MV-4-11 (cell line): ENCODE data around the gene CCDC188.
A peak's percentile ranks its signal among the peaks of the same experiment; 100 is the strongest.

Experiments
- DNase-seq: peaks from one replicate; lab custom pipeline; 2025; lab: John Stamatoyannopoulos, UW

The CCDC188 gene

GRCh38 chr22:20184501-20185165 is 33.8 kb upstream of the CCDC188 start:
- no peak for DNase-seq

GRCh38 chr22:20183823-20184222 is 33.0 kb upstream of the CCDC188 start:
- no peak for DNase-seq

- no peak for DNase-seq
Observed at GRCh38 chr22:20183101-20183500, 32.2 kb upstream of the CCDC188 start.

DNA sequence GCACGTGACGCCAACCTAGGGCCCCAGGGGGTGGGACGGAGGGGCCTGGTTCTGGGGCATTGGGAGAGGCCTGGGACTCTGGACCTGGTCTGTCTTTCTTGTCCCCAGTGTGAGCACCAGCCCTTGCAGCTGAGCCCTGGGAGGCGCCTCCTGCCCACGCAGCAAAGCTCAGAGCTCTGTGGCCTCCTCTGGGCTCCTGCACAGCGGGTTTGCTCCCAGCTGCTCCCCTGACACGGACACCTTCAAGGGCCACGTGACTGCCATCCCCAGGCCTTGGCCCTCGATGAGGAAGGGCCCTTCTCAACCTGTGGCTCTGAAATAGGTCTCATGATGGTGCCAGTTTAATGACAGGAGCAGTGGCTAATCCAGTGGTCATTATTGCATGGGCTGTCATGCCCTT is 31.5 kb upstream of the CCDC188 start:
- DNase-seq: no peak

GRCh38 chr22:20181884-20182236 is 31.0 kb upstream of the CCDC188 start:
- DNase-seq: no peak

DNA sequence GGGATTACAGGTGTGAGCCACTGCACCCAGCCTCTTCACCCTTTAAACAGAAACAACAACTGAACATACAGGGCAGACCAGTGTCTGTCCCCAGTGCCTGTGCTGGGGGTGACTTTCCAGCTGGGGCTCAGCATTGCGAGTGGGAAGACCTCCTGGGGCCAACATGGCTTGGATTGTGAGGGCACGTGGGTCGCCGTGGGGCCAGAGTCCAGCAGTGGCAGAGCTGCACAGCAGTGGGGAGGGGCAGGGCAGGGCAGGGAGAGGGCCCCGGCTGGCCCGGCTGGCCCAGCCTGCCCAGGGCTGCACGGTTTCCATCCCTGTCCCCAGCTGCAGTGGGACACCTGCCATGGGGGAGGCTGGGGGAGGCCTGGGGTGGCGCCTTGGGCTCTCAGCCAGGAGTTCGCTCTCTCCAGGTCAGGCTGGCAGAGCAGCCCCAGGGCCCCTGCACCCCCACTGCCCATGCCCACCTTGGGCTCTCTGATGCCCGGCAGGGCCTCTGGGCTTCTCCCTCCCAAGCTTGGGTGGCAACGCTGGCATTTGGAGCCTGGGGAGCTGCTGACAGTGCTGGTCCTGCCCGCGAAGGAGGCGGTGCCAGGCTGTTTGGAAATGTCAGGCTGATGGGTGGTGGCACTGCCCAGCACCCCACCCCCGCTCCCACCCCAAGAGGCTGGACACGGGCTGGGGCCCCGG is 30.5 kb upstream of the CCDC188 start:
- DNase-seq: no peak

DNA sequence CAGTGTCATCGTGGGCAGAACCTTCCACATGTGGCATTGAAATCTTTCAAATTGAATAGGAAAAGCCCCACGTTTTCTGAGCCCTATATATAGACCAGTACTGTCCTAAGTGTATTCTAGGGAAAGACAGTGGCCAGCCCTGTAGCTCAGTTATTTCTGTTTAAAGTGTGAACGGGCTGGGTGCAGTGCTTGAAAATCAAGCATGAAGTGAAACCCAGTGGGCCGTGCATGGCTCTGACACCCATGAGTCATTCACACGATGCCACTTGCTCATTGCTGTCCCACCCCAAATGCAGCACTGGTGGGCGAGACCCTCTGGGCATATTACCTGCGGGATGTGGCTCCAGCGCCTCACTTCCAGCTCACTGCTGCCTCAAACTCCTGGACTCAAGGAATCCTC is 29.8 kb upstream of the CCDC188 start:
- peak; percentile 35 for DNase-seq

GRCh38 chr22:20180245-20180630 is 29.4 kb upstream of the CCDC188 start:
- DNase-seq: no peak

GRCh38 chr22:20179455-20180244 is 28.8 kb upstream of the CCDC188 start:
- no peak for DNase-seq

DNA sequence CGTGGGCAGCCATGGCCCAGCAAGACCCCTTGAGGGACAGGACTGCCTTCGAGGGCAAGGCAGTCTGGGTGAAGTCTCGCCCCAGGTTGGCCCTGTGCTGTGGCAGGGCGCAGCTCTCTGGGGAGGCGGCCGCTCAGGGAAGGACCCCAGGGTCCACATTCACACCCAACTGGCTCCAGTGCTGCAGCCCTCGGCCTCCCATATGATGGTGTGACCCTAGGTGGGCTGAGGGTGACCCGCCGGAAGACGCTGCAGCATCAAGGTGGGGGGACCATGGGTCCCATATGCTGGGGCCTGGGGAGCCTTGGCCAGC is 28.0 kb upstream of the CCDC188 start:
- no peak for DNase-seq

GRCh38 chr22:20178075-20178914 is 27.4 kb upstream of the CCDC188 start:
- DNase-seq: no peak

DNA sequence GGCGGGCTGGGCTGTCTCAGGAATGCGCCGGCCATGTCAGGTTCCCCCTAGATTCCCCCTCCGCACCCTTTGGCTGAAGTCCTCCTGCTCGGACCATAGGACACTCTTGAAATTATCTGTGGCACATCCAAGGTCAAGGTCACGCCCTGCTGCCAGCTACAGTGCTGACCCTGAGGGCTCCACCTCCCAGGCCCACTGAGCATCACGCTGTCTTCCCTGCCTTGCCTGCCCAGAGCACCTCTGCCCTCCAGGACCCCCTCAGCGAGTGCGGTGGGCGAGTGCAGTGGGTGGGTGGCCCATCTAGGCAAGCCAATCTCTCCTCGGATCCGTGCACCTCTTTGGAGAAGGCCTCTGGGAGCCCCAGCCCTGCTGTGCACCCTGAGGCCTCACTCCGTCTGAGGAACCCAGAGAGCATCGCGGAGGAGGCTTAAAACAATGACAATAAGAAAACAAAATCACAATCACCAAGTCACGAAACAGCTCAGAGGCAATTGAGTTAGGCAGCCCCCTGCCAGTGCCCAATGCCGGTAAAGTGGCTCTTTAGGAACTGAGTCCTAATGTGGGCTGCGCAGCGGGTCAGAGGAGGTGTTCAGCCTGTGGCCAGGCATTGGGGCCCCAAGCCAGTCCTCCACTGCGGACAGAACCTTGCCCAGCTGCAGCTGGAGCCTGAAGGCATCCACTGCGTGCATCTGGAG is 26.5 kb upstream of the CCDC188 start:
- DNase-seq: no peak

- DNase-seq: no peak
Observed at GRCh38 chr22:20176421-20177085, 25.7 kb upstream of the CCDC188 start.

GRCh38 chr22:20175597-20175900 is 24.7 kb upstream of the CCDC188 start:
- DNase-seq: no peak

- no peak for DNase-seq
Observed at GRCh38 chr22:20174785-20175596, 24.1 kb upstream of the CCDC188 start.

- no peak for DNase-seq
Observed at GRCh38 chr22:20173772-20174171, 22.9 kb upstream of the CCDC188 start.

DNA sequence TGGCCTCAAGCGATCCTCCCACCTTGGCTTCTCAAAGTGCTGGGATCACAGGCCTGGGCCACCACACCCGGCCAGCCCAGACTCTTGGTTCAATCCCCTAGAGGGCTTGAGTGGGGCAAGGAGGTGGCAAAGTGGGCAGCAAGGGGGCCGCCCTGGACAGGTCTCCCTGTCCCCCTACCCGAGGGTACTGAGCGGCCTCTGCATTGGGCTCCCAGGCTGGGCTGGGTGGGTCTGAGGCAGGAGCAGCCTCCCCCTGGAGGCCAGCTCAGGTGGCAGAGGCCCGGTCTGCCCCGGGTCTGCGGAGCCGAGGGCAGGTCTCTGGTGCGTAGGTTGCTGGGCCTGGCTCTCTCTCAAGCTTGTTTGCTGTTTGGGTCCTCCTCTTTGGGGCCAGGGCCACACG is 22.4 kb upstream of the CCDC188 start:
- no peak for DNase-seq

DNA sequence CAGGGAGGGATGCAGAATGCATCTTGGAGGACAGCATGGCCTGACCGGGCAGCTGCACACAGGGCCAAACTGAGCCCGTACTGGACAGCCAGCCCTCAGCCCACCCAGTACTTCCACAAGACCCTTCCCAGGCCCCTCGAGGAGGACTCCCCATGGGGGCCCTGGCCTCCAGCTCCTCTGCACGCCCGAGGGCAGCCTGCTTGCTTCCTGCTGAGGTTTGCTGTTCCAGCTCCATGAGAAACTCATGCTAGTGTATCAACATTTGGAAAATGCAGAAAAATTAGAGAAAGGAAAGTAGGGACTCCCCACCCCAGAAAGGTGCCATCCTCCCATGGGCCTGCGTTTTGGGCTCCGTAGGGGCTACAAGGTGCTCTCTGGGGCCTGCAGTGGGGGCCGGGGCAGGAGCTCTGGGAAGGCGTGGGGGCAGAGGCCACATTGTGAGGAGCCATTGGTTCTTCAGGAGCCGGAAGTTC is 21.3 kb upstream of the CCDC188 start:
- no peak for DNase-seq

DNA sequence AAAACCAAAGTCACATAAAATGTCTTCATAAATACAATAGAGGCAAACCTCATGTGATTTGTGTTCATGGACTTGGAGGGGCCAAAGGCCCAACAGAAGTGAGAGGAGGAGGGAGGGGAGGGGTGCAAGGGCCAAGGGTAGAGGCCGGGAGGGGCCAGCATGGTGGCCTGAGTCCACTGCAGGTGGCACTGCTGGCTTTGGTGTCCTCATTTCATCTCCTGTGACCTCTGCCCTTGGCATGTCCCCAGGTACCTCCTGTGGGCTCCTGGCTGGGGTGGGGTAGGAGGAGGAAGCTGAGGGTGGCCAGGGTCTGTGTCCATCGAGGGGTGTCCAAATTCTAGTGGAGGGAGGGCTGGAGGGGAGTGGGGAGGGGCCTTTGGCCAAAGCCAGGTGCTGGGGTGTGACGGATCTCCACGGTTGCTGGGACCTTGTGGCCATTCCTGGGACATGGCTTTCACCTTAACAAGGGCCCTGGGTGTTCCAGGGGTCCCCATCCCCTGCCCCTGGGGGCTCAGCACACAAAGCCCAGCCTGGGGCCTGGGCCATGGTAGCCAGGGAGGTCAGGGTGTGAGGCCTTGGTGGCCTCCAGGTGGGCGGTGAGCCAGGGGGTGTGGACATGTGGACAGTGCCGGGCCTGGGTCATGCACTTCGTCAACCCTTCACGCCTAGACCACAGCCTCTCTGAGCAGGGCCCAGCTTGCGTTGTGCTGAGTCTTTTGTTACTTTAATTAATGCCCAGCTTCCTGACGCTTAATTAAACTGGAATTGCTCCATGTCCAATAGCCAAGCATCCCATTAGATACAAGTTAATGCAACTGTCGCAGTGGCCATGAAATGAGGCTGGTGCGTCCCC is 20.7 kb upstream of the CCDC188 start:
- no peak for DNase-seq

DNA sequence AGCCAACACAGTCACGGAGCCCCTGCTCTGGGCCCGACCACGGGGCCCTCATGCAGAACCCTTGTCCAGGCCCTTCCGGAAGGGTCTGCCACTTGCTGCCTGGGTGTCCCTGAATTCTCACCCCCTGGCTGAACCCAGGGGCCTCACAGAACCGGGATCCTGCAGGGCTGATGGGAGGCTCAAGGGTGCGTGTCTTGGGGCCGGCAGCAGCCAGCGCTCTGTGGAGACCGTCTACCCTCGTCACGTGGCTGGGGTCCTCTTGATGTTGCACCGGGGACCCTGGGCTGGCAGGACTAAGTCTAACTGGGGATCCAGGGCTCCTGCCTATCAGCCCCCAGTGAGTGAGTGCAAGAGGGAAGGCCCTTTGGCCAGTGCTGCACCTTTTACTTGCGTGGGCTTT is 19.3 kb upstream of the CCDC188 start:
- DNase-seq: no peak
